ENCODE results near the gene NPLOC4.

DNA sequence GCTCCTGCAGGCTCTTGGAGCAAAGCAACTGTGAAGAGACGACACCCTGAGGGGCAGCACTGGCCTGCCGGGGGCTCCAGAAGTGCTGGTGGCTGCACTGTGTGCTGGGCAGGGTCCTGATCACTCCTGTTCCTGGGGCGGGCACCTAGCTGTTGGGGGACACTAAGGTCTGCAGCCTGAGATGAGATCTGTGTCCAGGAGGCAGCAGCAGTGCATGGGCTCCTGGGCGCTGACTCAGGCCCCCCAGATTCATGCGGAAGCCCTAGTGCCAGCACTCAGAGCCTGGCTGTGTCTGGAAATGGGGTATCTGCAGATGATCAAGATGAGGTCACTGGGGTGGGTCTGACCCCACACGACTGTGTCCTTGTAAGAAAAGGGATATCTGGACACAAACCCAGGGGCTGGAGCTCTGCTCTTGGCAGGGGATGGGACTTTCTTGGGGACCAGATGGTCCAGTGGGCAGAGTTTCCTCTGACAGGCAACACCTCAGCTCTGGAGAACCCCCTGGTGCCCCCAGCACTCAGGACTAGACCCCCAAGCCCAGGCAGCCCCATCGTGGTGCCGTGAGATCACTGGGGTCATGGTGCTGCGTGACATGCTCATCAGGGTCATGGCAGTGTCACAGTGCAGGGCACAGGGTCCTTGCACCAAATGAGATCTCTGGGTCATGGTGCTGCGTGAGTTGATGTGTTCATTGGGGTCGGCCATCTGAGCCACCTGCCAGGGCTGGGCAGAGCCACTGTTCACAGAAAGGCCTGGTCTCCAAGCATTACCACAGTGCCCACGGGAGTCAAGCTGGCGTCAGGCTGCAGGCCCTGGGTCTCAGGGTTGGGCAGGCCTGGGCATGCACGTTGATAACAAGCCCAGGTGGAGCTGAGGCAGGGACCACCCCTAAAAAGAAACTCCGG is 94.2 kb downstream of the NPLOC4 start:
- TF ChIP-seq POLR2A (IDR thresholded peaks at IDR 0.05; ENCODE audit: low read depth, low read length) (no peak), POLR2AphosphoS5 (IDR thresholded peaks at IDR 0.05; ENCODE audit: low read depth, low read length) (no peak)
